Loucy (cell line): Measurements from ENCODE around the gene PDILT.

ENCODE experiments used
- H2AFZ ChIP-seq: fragments of 200-600 bp; sonication (generic); 2 replicates; pipeline ENCODE4 v1.6.0; 2016; ENCODE audit warnings: antibody characterized with exemption, mild to moderate bottlenecking, low read length, moderate library complexity
- H3F3A ChIP-seq: fragments of 200-600 bp; 2 replicates; pipeline ENCODE4 v1.6.0; 2016; ENCODE audit warnings: antibody characterized with exemption, low read depth, mild to moderate bottlenecking
- H3K27me3 ChIP-seq: fragments of 200-600 bp; sonication (generic); 2 replicates; pipeline ENCODE4 v1.6.1; 2014; ENCODE audit warnings: low read length, mild to moderate bottlenecking; ENCODE audit not compliant: insufficient read depth, poor library complexity, severe bottlenecking
- H3K36me3 ChIP-seq: fragments of 200-600 bp; sonication (generic); 2 replicates; pipeline ENCODE4 v1.6.1; 2016; ENCODE audit warnings: low read length; ENCODE audit not compliant: insufficient read depth
- H3K4me1 ChIP-seq: fragments of 200-600 bp; sonication (generic); 2 replicates; pipeline ENCODE4 v1.5.1; 2014; ENCODE audit warnings: low read length, mild to moderate bottlenecking; ENCODE audit not compliant: insufficient read depth, poor library complexity, severe bottlenecking
- H3K4me2 ChIP-seq: fragments of 200-600 bp; sonication (generic); 2 replicates; pipeline ENCODE4 v1.6.0; 2014; ENCODE audit warnings: antibody characterized with exemption, low read length, low read depth, mild to moderate bottlenecking; ENCODE audit not compliant: poor library complexity, severe bottlenecking
- H3K4me3 ChIP-seq: fragments of 200-600 bp; sonication (generic); 2 replicates; pipeline ENCODE4 v1.5.1; 2014; ENCODE audit warnings: low read length, mild to moderate bottlenecking, mixed read lengths; ENCODE audit not compliant: poor library complexity, severe bottlenecking
- H3K79me2 ChIP-seq: fragments of 200-600 bp; sonication (generic); 2 replicates; pipeline ENCODE4 v1.6.1; 2014; ENCODE audit warnings: low read length; ENCODE audit not compliant: insufficient read depth
- H3K9ac ChIP-seq: fragments of 200-600 bp; sonication (generic); 2 replicates; pipeline ENCODE4 v1.6.0; 2014; ENCODE audit warnings: mild to moderate bottlenecking, low read depth, low read length, moderate library complexity; ENCODE audit not compliant: poor library complexity, severe bottlenecking
- H3K9me2 ChIP-seq: fragments of 200-600 bp; sonication (generic); replicated peaks from 2 replicates; pipeline ENCODE4 v1.6.1; 2016; ENCODE audit warnings: low read depth, low read length, mixed read lengths
- H3K9me3 ChIP-seq: fragments of 200-600 bp; sonication (generic); 2 replicates; pipeline ENCODE4 v1.6.1; 2014; ENCODE audit warnings: mild to moderate bottlenecking, antibody characterized with exemption, low read length, low read depth; ENCODE audit not compliant: insufficient read depth
- H4K20me1 ChIP-seq: fragments of 200-600 bp; sonication (generic); 2 replicates; pipeline ENCODE4 v1.6.0; 2014; ENCODE audit warnings: antibody characterized with exemption, low read length, mild to moderate bottlenecking; ENCODE audit not compliant: insufficient read depth, poor library complexity, severe bottlenecking
- CTCF ChIP-seq: fragments of 200-600 bp; sonication (generic); conservative IDR thresholded peaks from 2 replicates; pipeline ENCODE4 v1.5.1; 2014; ENCODE audit warnings: mild to moderate bottlenecking, antibody characterized with exemption, low read length
- EZH2phosphoT487 ChIP-seq: fragments of 200-600 bp; IDR thresholded peaks from 2 replicates; pipeline ENCODE4 v1.6.1; 2018; ENCODE audit warnings: antibody characterized with exemption, mild to moderate bottlenecking, moderate library complexity, borderline replicate concordance

The PDILT gene

GRCh38 chr16:20329392-20330138 is 75.0 kb downstream of the PDILT start:
- no peak overlapping the region for H3K4me2 ChIP-seq
- no peaks in the 10 kb centered on the region for H3F3A ChIP-seq
- TF ChIP-seq CTCF (no peak), EZH2phosphoT487 (no peak)
- H3K9me3 ChIP-seq, result no peaks in the 10 kb centered on the region; the same call in 1 of the 2 replicates
- no peaks in the 10 kb centered on the region for H4K20me1 ChIP-seq
- no peak overlapping the region for H2AFZ ChIP-seq
- no peaks in the 10 kb centered on the region for H3K27me3 ChIP-seq
- H3K36me3 ChIP-seq, result no peaks in the 10 kb centered on the region
- H3K9me2 ChIP-seq, result no peaks in the 10 kb centered on the region
- no peak overlapping the region for H3K4me3 ChIP-seq
- H3K4me1 ChIP-seq, result no peaks in the 10 kb centered on the region
- H3K9ac ChIP-seq, result no peak overlapping the region
- no peaks in the 10 kb centered on the region for H3K79me2 ChIP-seq

GRCh38 chr16:20327444-20328041 is 77.0 kb downstream of the PDILT start, which contains the start of gene GP2:
GP2 (minus strand) TSS chr16:20327513; CDS start chr16:20326431, 1,082 bp downstream.
- H3K9ac ChIP-seq, result no peak within 1 kb of the TSS
- no peaks in the 10 kb centered on the region for H3K79me2 ChIP-seq
- H3K27me3 ChIP-seq, result no peaks in the 10 kb centered on the region
- no peak within 1 kb of the TSS for H2AFZ ChIP-seq
- no peak within 1 kb of the TSS for H3K4me3 ChIP-seq
- no peaks in the 10 kb centered on the region for H3F3A ChIP-seq
- no peak within 1 kb of the TSS for H3K4me2 ChIP-seq
- H3K9me2 ChIP-seq, result no peaks in the 10 kb centered on the region
- no peaks in the 10 kb centered on the region for H3K4me1 ChIP-seq
- TF ChIP-seq CTCF (no peak), EZH2phosphoT487 (no peak)
- no peaks in the 10 kb centered on the region; the same call in 1 of the 2 replicates for H3K9me3 ChIP-seq
- no peaks in the 10 kb centered on the region for H3K36me3 ChIP-seq
- no peaks in the 10 kb centered on the region for H4K20me1 ChIP-seq

GRCh38 chr16:20326321-20326720 is 78.2 kb downstream of the PDILT start:
- no peak for TF ChIP-seq CTCF
- TF ChIP-seq EZH2phosphoT487, result no peak
- Histone ChIP-seq H3K9me3 (no peaks in the 10 kb centered on the region; the same call in 1 of the 2 replicates), H3K36me3 (no peaks in the 10 kb centered on the region), H3K4me1 (no peaks in the 10 kb centered on the region), H3K79me2 (no peaks in the 10 kb centered on the region), H3K4me2 (no peak overlapping the region), H3K27me3 (no peaks in the 10 kb centered on the region), H2AFZ (no peak overlapping the region), H4K20me1 (no peaks in the 10 kb centered on the region), H3F3A (no peaks in the 10 kb centered on the region), H3K9me2 (no peaks in the 10 kb centered on the region), H3K9ac (no peak overlapping the region), H3K4me3 (no peak overlapping the region)
